NCI-H2196 (cell line): ENCODE results near the gene TAF4B.
"Not testable (repeated sequence)": the region's sequence is repeated elsewhere in the genome, so short reads cannot be mapped to it uniquely, and the experiment has no call there.

Source experiments
- DNase-seq: peaks from one replicate; lab custom pipeline; 2025; ENCODE audit not compliant: unreplicated experiment; lab: John Stamatoyannopoulos, UW

The TAF4B gene

GRCh38 chr18:26422472-26423162, 196.4 kb downstream of the TAF4B start:
- DNase-seq: no peak

- DNase-seq: no peak
Observed at GRCh38 chr18:26424428-26425147, 198.3 kb downstream of the TAF4B start.

- DNase-seq: no peak
Observed at GRCh38 chr18:26425148-26425531, 198.9 kb downstream of the TAF4B start.

DNA sequence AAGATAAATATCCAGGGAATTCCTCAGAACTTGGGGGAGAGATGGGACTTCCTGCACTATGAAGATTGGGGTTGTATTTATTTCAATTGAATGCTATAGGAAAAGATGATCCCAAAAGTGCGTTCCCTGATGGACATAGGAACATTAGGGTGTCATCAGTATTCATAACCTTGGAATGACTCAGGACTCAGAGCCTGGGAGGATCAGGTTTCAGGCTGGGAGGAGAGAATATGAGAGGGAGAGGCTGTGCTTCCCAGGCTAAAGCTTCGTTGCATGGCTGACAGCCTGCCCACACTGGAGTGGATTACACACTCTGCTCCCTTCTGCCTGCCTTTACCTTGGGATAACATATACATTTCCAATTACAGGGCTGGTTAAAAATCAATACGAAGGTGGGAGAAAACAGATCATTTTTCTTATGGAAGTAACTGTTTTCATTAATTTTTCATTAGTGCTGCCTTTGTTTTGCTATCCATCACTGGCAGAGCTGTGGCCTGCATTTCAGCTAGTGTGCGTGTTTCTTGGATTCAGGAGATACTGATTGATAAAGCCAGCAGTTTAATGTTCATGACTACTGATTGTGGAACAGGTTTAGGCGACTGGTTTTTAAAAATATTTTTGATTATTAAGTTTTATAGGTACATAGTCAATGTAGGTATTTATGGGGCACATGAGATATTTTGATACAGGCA, 203.4 kb downstream of the TAF4B start:
- DNase-seq: no peak

- DNase-seq: no peak
Observed at GRCh38 chr18:26432651-26433424, 206.6 kb downstream of the TAF4B start.

GRCh38 chr18:26434887-26435286, 208.6 kb downstream of the TAF4B start:
- no peak for DNase-seq

DNA sequence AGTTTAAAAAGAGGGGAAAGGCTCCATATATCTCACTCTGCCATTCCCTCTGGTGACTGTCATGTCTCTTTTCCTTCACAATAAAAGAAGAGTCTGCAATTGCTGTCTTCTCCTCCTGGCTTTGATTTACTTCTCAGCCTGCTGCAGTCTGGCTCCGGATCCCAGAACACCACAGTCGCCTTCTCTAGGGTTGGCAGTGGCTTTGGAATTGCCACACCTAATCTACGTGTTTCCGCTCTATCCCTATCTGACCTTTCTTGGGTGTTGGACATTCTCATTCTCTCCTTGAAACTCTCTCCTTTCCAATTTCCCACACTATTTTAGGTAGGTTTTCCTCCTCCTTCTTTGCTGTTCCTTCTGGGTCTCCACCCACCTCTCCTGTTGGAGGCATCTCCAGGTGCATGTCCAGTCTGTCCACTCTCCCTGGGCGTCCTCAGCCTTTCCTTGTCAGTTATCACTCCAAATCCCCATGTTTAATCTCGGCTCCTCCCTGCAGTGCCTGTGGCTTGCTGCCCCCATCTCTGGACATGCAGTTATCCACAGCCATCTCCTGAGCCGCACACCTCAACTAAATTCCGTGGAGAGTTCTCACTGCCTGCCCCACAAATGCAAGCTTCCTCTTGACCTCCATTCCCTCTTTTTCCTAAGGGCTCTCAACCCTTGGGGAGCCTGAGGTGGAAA, 209.3 kb downstream of the TAF4B start:
- no peak for DNase-seq

- no peak for DNase-seq
Observed at GRCh38 chr18:26436176-26437051, 210.2 kb downstream of the TAF4B start.

DNA sequence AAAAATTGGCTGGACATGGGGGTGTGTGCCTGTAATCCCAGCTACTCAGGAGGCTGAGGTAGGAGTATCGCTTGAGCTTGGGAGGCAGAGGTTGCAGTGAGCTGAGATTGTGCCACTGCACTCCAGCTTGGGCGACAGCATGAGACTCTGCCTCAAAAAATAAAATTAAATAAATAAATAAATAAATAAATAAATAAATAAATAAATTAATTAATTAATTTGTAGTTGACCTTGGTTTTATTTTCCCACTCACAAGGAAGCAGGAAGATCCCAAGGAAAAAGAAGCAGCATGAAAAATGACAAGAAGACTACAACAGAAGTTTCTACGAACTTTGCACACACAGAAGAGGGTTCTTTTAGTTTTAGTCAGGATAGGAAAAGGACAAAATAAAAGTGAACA, 211.4 kb downstream of the TAF4B start:
- not testable (repeated sequence) for DNase-seq

- no peak for DNase-seq
Observed at GRCh38 chr18:26438980-26439379, 212.7 kb downstream of the TAF4B start.

- DNase-seq: no peak
Observed at GRCh38 chr18:26439537-26439936, 213.3 kb downstream of the TAF4B start.

GRCh38 chr18:26440644-26441043, 214.4 kb downstream of the TAF4B start:
- DNase-seq: no peak
